Keratinocyte (primary cell): Measurements from ENCODE around the gene PCGF2.

ENCODE experiments used
- CTCF ChIP-seq, 3 experiments: IDR thresholded peaks in 1 of 3; conservative IDR thresholded peaks in 1 of 3; optimal IDR thresholded peaks in 1 of 3; 2 replicates in 2 of 3; 3 replicates in 1 of 3; pipeline versions ENCODE3 to v1.5.1; 2011; ENCODE audit warnings: low read length in 3 of 3, mild to moderate bottlenecking in 3 of 3, moderate library complexity in 2 of 3, control low read depth in 1 of 3, inconsistent platforms in 1 of 3; ENCODE audit not compliant: insufficient read depth in 2 of 3; ENCODE audit errors: extremely low read depth in 1 of 3
- EZH2 ChIP-seq: IDR thresholded peaks from one replicate; pipeline ENCODE4 v1.6.1; 2012; ENCODE audit warnings: inconsistent platforms, mild to moderate bottlenecking, low read length, moderate library complexity

GRCh38 chr17:38743556-38744171, 4.5 kb downstream of the PCGF2 start:
- no peak for TF ChIP-seq CTCF (optimal IDR thresholded peaks at IDR 0.05 in 1 of 3, IDR thresholded peaks at IDR 0.05 in 1 of 3, conservative IDR thresholded peaks at IDR 0.05 in 1 of 3; ENCODE audit: extremely low read depth in 1 of 3, insufficient read depth in 2 of 3, low read length in 3 of 3)
- no peak for TF ChIP-seq EZH2
